B cell (primary cell): ENCODE data around the gene TOMM6.

Experiments used
- EZH2 ChIP-seq: IDR thresholded peaks from 2 replicates; pipeline ENCODE4 v1.6.1; 2012; ENCODE audit warnings: borderline replicate concordance, low read depth, mild to moderate bottlenecking, moderate library complexity, low read length; ENCODE audit not compliant: insufficient read depth, poor library complexity, severe bottlenecking
- TF ChIP-seq, protein P1 (sequence below): fragments of 200-600 bp; IDR thresholded peaks from one replicate; pipeline ENCODE4 v1.8.0; 2022; ENCODE audit warnings: antibody characterized with exemption, mild to moderate bottlenecking

DNA sequence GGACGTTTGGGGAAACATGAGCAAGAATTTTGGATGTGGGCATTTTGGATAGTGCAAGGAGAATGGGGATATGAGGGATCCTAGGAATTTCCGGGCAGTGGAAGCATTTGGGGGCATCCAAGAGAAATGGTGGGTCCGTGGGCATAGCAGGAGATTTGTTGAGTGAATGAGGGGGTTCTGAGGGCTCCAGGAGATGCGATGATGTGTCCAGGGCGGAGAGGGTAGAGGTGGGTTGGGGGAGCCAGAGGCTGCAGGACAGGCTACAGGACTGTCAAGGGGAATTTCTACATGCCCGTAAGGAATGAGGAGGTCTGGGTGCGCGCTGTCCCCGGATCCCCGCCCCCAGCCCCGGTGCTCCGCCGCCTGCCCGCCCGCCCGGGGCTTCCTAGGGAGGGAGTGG lies 8.2 kb upstream of the TOMM6 start:
- TF ChIP-seq, protein P1, sequence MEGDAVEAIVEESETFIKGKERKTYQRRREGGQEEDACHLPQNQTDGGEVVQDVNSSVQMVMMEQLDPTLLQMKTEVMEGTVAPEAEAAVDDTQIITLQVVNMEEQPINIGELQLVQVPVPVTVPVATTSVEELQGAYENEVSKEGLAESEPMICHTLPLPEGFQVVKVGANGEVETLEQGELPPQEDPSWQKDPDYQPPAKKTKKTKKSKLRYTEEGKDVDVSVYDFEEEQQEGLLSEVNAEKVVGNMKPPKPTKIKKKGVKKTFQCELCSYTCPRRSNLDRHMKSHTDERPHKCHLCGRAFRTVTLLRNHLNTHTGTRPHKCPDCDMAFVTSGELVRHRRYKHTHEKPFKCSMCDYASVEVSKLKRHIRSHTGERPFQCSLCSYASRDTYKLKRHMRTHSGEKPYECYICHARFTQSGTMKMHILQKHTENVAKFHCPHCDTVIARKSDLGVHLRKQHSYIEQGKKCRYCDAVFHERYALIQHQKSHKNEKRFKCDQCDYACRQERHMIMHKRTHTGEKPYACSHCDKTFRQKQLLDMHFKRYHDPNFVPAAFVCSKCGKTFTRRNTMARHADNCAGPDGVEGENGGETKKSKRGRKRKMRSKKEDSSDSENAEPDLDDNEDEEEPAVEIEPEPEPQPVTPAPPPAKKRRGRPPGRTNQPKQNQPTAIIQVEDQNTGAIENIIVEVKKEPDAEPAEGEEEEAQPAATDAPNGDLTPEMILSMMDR = no peak
- TF ChIP-seq EZH2 = no peak
